Measurements from ENCODE around the gene GRIN2D. TPM values are rescaled to one million over a fixed set of nuclear protein-coding genes. Genes with fewer than 3 reads are reported as not detected.
A peak's percentile ranks its signal among the peaks of the same experiment; 100 is the strongest.

Gene GRIN2D
- polyA plus RNA-seq, 3 donors = 0.13 to 0.29 TPM; not detected in 1

DNA sequence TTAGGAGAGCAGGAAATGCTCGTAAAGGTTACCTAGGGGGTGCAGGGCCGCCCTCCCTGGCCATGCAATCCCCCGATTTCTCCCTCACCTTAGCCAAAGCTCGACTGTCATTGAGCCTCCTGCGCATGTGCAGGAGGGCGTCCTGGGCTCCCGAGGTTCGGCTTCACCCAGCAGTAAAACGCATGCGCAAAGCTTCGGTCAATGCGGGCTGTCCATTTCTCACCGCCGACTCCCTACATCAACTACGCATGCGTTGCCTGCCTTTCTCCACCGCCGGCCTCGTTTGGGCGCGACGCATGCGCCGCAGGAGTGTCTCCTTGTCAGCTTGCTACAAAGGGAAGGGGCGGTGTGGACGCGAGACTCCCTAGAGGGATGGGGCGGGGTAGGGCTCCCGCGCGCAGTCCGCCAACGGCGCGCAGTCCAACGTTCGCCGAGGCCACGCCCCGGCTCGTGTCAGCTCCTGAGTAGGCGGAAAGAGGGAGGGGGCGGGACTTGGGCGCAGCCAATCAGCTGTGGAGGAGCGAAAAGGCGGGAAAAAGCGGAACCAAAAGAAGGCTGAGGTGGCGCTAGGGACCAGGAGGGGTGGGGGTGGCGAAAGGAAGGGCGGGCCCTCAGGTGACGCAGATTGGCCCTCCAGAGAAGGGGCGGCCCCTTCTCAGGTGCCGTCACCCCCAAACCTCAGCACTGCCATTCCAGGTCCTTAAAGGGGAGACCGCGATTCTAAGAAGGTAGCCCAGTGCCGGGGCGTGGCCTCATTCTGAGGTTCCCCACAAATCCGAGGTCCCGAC, 29.5 kb upstream of the GRIN2D start, which contains the start of the genes SYNGR4 and TMEM143:
Gene SYNGR4, plus strand, starts transcription at position 558 of the 788 bp plus-strand sequence. CDS start 1,476 bp downstream, outside the sequence.
Gene TMEM143, minus strand, starts transcription at position 131 of the 788 bp plus-strand sequence. Its CDS starts 20 bp downstream, at position 111.
- Histone ChIP-seq H3K36me3 (replicated peaks in 1 of 2; ENCODE audit: control insufficient read depth in 1 of 2, insufficient read depth in 2 of 2, low read length in 2 of 2) (no peaks in the 10 kb centered on the region), H4K20me1 (ENCODE audit: insufficient read depth, low read length) (no peaks in the 10 kb centered on the region), H3K4me3 (replicated peaks in 1 of 3; ENCODE audit: low read depth in 2 of 3, low read length in 3 of 3) (peak within 1 kb of the TSS; percentile 64 to 85 (median 78)), H3K4me1 (ENCODE audit: control insufficient read depth in 1 of 2, insufficient read depth in 2 of 2, low read length in 2 of 2) (peaks cover 18 to 19% of the 10 kb centered on the region in 2 donors), H2AFZ (ENCODE audit: insufficient read depth, low read depth, low read length, poor library complexity, severe bottlenecking) (peak within 1 kb of the TSS; percentile 97), H3K27ac (ENCODE audit: low read depth in 1 of 2, low read length in 2 of 2) (peak within 1 kb of the TSS; percentile 89 to 94), H3K4me2 (replicated peaks; ENCODE audit: extremely low read depth, low read length, poor library complexity, severe bottlenecking) (peak within 1 kb of the TSS; percentile 96), H3K9ac (ENCODE audit: insufficient read depth, low read length, poor library complexity, severe bottlenecking) (peak within 1 kb of the TSS; percentile 69), H3K27me3 (ENCODE audit: control insufficient read depth in 2 of 2, insufficient read depth in 2 of 2, low read length in 2 of 2) (no peaks in the 10 kb centered on the region), H3K9me3 (replicated peaks in 1 of 2; ENCODE audit: control insufficient read depth in 1 of 2, insufficient read depth in 1 of 2, low read length in 2 of 2) (no peaks in the 10 kb centered on the region), H3K79me2 (ENCODE audit: insufficient read depth, low read length) (no peaks in the 10 kb centered on the region)
- peaks cover 4 to 17% of the 10 kb centered on the region in 2 donors for H3K36me3 Mint-ChIP-seq
- H3K9me3 Mint-ChIP-seq = no peaks in the 10 kb centered on the region
- H3K4me1 Mint-ChIP-seq = peaks cover 9% of the 10 kb centered on the region
- peak within 1 kb of the TSS; percentile 80 to 88 for H3K4me3 Mint-ChIP-seq
- TF ChIP-seq, protein P1, sequence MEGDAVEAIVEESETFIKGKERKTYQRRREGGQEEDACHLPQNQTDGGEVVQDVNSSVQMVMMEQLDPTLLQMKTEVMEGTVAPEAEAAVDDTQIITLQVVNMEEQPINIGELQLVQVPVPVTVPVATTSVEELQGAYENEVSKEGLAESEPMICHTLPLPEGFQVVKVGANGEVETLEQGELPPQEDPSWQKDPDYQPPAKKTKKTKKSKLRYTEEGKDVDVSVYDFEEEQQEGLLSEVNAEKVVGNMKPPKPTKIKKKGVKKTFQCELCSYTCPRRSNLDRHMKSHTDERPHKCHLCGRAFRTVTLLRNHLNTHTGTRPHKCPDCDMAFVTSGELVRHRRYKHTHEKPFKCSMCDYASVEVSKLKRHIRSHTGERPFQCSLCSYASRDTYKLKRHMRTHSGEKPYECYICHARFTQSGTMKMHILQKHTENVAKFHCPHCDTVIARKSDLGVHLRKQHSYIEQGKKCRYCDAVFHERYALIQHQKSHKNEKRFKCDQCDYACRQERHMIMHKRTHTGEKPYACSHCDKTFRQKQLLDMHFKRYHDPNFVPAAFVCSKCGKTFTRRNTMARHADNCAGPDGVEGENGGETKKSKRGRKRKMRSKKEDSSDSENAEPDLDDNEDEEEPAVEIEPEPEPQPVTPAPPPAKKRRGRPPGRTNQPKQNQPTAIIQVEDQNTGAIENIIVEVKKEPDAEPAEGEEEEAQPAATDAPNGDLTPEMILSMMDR (IDR thresholded peaks at IDR 0.05) = no peak
- under 1% methylated on average over 54 of the region's 59 CpGs for WGBS (ENCODE audit: insufficient coverage)
- DNase-seq = peak; percentile 100
- peaks cover 0 to 1% (median 0%) of the 10 kb centered on the region in 3 donors for H3K27me3 Mint-ChIP-seq (ENCODE audit: low read depth in 3 of 3)
- intact Hi-C loops (cut with micrococcal nuclease) = loop anchor here in 1 of 2 donors (1.0 kb wide), 1 partner anchor 105 kb away; the partner anchor contains the start of gene CYTH2
- peak within 1 kb of the TSS; percentile 86 to 93 (median 93) for H3K27ac Mint-ChIP-seq

DNA sequence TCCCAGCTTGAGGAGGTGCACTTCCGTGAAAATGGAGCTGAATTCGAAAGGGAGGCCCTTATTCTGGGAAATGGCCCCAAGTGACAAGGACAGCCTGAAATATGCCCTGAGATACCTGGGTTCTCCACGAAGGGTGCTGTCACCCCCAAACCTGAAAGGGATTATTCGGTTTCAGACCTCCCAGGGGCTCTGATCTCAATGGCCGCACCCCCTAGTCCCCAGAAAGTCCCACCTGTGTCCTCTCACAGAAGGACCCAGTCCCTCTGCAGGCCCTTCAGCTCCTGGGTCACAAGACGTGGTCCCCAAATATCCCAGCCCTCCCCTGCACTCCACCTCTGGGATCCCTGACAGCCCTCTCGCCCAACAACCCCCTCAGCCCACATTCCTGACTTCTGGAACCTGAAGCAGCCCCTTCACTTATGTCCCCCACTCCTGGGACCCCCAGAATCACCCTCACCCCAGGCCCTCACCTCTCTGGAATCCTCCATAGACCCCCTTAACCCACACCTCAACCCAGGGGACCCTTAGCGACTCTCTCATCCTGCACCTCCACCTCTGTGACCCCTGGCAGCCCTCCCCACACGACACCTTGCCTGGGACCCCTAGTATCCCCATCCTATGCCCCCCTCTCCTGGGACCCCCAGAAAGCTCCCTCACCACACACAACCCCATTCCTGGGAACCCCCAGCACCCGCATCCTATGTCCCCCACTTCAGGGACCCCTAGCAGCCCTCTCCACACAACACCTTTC, 28.7 kb upstream of the GRIN2D start:
- H3K36me3 Mint-ChIP-seq = peaks cover 0 to 9% of the 10 kb centered on the region in 2 donors
- Histone ChIP-seq H3K36me3 (replicated peaks in 1 of 2; ENCODE audit: control insufficient read depth in 1 of 2, insufficient read depth in 2 of 2, low read length in 2 of 2) (no peaks in the 10 kb centered on the region), H3K27ac (ENCODE audit: low read depth in 1 of 2, low read length in 2 of 2) (peak overlapping the region; percentile 89 to 94), H3K4me1 (ENCODE audit: control insufficient read depth in 1 of 2, insufficient read depth in 2 of 2, low read length in 2 of 2) (peaks cover 18 to 19% of the 10 kb centered on the region in 2 donors), H3K4me2 (replicated peaks; ENCODE audit: extremely low read depth, low read length, poor library complexity, severe bottlenecking) (peak overlapping the region; percentile 96), H2AFZ (ENCODE audit: insufficient read depth, low read depth, low read length, poor library complexity, severe bottlenecking) (peak overlapping the region; percentile 97), H3K9me3 (replicated peaks in 1 of 2; ENCODE audit: control insufficient read depth in 1 of 2, insufficient read depth in 1 of 2, low read length in 2 of 2) (no peaks in the 10 kb centered on the region), H3K79me2 (ENCODE audit: insufficient read depth, low read length) (no peaks in the 10 kb centered on the region), H4K20me1 (ENCODE audit: insufficient read depth, low read length) (no peaks in the 10 kb centered on the region), H3K27me3 (ENCODE audit: control insufficient read depth in 2 of 2, insufficient read depth in 2 of 2, low read length in 2 of 2) (no peaks in the 10 kb centered on the region), H3K9ac (ENCODE audit: insufficient read depth, low read length, poor library complexity, severe bottlenecking) (peak overlapping the region; percentile 69), H3K4me3 (replicated peaks in 1 of 3; ENCODE audit: low read depth in 2 of 3, low read length in 3 of 3) (peak overlapping the region; percentile 5 to 85 (median 78))
- TF ChIP-seq, protein P1 (IDR thresholded peaks at IDR 0.05) = no peak
- H3K4me3 Mint-ChIP-seq = peak overlapping the region; percentile 80 to 88
- no peak for DNase-seq
- WGBS (ENCODE audit: insufficient coverage) = 62% methylated on average over 9 of the region's 10 CpGs
- no peaks in the 10 kb centered on the region for H3K9me3 Mint-ChIP-seq
- H3K4me1 Mint-ChIP-seq = peaks cover 9% of the 10 kb centered on the region
- peaks cover 0 to 1% (median under 1%) of the 10 kb centered on the region in 3 donors for H3K27me3 Mint-ChIP-seq (ENCODE audit: low read depth in 3 of 3)
- H3K27ac Mint-ChIP-seq = peak overlapping the region; percentile 86 to 93 (median 93)
- intact Hi-C loops (cut with micrococcal nuclease) = loop anchor here in 1 of 2 donors (1.0 kb wide), 1 partner anchor 105 kb away; the partner anchor contains the start of gene CYTH2
